CD4-positive, alpha-beta T cell treated with Interleukin-12 subunit alpha and Interleukin-12 subunit beta, for 1 hour (primary cell): ENCODE results near the gene FGD3.

Experiments
- DNase-seq: peaks from one replicate; pipeline ENCODE4 v3.0.0-alpha.2; 2020

Gene FGD3

DNA sequence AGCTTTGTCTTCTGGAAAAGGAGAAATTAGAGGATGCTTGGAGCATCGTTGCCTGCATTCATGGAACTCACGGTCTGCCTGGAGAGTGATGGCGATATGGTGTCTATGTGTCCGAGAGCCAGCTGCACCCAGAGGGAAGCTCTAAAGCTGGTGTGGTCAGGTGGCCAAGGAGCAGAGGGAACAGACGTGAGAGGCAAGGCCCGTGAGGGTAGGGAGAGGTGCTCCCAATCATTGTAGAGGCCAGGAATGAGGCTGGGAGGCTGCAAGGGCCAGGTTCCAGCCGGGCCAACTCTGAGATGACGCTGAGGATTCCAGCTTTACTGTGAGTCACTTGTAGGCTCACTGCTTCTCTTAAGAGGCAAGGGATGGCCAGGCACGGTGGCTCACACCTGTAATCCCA, 7.6 kb downstream of the FGD3 start:
- DNase-seq = no peak

DNA sequence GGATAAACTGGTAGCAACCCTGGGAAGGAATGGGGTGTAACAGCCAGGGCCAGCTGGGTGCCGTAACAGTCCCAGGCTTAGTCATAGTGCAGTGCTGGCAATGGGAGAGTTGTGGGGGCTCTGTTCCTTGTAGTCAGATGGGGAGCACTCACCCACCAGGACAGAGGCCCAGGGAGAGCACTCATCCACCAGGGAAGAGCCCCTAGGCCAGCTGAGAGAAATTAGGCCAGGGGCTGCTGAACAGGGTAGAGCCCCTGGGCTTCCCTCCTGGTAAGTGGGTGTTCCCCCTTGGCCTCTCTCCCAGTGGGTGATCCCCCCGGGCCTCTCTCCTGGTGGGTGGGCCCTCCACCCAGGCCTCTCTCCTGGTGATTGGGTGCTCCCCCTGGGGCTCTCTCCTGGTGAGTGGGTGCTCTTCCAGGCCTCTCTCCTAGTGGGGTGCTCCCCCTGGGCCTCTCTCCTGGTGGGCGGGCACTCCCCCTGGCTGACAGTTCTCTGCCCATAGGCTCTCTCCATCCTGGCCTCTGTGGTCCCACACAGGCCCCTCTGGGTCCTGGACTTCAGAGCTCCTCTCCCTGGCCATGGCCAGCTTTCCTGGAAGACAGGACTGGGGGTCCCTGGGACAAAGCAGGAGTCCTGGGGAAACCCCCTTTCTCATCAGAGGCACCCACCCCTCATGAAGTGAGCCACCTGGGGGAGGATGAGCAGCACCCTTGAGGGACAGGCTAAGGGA, 13.4 kb downstream of the FGD3 start:
- no peak for DNase-seq

DNA sequence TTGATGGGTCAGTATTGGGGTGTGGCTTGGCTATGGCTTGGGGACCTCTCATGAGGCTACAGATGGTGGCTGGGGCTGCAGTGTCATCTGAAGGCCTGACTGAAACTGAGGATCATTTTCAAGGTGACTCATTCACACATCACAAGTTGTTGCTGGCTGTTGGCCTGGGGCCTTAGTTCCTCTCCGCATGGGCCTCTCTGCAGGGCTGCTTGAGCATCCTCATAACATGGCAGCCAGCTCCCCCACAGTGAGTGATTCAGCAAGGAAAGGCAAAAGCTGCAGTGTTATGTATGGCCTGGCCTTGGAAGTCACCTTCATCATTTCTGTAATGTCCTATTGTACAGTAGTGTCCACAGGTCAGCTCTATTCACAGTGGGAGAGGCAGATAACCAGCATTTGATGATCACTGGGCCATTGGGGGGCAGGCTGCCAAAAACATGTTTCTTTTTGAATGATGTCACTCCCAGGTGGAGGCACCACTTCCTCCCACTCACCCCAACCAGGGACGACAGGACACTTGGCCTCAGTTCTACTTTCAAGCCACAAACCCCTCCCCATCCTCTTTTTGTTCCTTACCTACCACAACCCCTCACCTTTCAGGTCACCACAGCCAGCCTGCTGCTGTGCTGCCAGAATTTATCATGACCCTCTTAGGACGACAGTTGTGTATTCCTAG, 14.4 kb downstream of the FGD3 start:
- DNase-seq = peak; percentile 58

DNA sequence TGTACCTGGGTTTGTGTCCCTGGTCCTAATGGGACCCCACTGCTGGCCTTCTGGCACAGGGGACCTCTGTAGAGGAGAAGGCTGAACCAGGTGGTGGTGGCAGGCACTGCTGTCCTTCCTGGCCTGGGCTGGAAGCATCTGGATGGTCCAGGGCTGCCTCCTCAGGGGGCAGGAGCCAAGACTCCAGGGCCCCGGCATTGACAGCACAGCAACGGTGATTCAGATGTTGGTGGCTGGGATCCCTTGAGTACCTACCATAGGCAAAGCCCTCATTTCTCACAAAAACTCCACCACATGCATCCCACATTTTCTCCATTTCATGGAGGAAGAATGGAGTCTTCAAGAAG, 15.0 kb downstream of the FGD3 start:
- no peak for DNase-seq

DNA sequence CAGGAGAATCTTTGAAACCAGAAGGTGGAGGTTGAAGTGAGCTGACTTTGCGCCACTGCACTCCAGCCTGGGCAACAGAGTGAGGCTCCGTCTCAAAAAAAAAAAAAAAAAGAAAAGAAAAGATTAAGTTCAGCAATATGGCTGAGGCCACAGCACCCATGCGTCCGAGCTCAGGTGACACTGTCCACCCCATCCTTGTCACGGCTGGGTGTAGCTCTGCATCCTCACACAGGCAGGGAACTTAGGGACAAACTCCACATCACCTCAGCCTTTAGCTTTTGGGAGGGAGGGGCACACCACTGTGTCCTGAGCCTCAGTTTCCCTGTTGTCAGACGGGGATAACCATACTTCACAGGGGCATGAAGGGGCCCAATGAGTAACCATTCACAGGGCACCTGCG, 15.5 kb downstream of the FGD3 start:
- DNase-seq = no peak

DNA sequence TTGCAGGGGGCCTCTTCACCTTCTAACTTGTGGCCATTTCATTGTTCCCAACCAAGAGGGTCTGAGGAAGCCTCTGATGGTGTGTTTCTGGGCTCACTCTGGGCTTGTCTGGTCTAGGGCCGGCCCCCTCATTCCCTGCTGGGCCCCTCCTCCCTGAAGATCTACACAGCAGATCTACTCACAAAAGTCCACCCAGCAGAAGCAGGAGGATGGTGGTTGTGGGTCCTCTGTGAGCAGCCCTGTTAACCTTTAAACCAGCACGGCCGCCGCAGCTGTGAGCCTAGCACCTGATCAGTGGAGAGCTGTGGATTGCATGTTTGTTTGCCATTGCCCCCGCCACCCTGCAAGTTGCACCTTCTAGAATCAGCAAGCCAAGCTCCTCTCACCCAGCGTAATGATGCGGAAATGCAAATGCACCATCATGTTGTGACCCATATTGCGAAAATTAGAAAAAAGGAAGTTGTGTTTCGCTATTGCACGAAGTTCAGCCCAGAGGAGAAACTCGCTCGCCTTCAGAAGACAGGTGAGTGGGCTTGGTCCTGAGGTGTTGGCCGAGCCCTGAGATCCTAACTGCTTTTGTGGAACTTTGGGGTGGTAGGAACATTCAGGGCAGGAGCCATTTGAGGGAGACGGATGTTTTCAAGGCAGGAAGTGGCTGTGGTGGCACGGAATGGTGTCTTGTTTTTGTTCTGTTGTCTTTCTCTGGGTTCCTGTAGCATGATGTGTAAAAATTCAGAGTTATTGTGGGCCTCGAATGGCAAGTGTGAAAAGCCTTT, 16.7 kb downstream of the FGD3 start:
- peak; percentile 81 for DNase-seq

DNA sequence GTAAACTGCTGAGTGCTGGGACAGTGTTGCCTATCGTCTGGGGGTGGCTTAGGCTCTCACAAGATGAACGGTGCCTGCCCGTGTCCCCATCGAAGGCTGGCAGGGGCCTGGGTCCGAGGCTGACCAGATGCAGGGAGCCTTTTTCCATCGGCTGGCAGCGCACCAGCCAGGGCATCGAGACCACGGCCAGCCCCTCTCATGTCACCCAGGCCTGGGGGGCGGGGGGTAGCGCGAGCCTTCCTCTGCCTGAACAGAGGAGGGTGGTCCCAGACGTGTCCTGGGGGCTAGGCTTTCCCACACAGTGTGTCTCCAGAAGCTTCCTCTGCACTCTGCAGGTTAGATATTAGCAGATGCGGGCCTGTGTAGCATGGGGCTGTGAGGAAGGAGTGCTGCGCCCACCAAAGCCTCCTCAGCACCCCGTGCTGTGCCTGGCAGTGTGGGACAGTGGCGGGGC, 17.3 kb downstream of the FGD3 start:
- no peak for DNase-seq

DNA sequence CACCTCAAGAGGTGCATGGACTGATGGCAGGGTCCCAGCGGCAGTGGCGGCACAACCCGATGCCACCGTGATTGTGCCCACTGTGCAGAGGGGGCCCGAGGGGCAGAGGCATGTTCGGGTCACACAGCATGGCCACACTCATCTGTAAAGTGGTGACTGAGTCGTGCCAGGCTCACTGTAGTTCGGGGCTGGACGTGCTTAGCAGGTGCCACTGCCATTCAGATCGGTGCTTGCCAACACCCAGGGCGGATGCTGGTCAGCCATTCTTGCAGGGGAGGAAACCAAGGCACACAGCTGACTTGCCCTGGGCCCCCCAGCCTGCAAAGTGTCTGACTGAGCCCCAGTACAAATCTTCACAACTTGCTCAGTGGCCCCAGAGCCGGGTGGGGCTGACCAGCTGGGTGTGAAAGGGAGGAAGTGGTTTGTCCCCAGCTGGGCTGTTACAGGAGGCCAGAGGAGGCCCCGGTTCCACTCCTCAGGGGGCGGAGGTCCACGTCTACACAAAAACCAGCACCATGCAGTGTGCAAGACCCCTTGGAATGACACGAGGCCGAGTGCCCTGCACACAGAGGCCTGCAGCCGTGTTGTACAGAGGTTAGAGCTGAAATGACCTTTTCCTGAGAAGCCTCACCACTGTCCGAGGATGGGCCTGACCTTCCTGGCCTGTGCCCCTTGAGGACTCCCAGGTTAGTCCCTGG, 17.9 kb downstream of the FGD3 start:
- DNase-seq = peak; percentile 46

DNA sequence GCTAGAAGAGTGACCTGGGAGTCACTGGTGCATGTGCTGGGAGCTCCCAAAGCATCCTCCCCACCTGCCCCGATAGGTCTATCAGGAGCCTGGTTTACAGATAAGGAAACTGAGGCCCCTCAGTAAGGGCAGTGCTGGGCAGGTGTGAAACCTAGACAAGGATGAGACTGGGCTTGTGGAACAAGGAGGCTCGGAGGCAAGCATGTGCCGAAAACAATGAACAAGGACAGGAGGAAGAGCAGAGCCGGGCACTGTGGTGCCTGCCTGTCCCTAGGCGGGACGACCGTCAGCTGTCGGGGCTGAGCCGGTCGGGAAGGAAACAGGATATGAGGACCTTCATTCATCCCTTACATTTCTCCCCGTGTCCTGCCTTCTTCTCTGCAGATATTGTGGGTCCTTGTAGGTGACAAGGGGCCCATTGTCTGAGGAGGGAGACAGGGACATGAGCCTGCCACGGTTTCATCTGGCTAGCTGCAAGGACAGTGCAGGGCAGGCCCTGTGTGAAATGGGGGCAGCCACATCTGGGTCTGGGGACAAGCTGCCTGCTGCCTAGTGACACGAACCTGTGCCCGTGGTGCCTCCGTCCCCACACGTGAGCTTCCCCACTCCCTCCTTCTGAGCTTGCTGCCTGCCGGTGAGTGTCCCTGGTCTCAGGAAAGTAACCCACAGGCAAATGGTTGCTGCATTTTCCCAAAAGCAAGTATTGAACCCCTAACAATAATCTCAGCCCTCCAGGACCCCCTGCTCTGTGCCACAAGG, 18.6 kb downstream of the FGD3 start:
- DNase-seq = no peak

DNA sequence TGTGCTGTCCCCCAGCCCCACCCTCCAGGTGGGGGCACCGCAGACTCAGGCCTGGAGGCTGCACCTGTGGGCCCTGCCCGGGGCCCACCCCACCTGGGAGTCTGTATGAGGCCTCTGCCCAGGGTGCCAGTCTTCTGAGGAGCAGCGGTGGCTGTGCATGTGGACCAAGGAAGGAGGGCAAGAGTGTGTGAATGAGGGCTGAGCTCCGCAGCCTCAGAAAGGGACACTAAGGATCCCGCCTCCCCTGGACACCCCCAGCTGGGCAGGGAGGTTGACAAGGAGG, 19.1 kb downstream of the FGD3 start:
- DNase-seq = no peak

DNA sequence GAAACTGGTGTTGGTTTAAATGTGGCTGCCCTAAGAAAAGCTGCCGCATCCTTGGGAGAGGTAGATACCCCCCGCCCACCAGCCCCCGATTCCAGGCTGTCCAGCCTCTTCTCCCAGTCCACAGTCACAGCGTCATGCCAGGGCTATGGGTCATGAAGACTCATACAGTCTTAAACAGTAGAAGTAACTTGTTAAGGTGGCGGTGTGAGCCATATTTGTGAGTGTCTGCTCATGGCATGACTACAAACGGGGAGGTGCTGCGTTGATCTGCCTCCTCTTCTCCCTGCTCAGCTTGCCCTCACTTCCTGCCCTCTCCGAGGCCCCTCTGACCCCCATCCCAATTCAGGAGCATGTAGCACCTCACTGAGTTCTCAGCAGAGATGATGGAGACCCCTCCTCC, 20.8 kb downstream of the FGD3 start:
- no peak for DNase-seq

DNA sequence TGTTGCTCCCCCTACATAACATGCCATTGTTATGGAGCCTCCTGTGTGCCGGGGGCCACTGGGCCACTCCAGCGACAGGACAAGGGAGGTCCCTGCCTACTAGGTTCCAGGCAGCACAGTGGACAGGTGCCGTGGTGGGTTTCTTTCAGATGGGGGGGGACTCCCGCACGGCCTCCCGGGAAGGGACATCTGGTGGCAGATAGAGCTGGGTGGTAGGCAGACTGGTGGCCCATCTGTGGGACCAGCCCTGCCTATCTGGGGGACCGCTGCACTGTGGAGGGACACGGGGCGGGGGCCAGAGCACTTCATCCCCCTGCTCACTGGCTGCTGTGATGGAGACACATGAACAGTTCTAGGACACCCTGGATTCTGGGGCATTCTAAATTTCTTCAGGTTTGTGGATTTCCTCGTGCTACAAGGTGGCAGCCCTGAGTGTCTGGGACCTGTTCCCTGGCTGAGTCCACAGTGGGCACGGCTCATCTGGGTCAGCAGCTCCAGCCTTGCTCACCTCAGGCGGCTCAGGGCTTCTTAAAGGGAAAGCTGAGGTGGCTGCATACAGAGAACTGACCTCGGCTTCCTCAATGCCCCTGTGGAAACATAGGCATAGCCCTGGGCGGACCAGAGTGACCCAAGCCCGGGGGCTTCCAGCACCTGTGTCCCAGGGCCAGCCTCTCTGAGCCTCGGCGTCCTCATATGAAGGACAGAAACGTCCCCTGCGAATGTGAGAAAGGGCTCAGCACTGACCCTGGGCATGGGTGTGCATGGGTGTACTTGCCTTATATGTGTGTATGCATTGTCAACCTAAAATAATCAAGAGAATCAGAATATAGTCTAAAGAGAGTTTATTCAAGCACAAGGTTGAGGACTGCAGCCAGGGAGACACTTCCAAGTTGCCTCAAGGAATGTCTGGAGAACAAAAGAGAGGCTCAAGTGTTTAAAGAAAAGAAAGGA, 22.5 kb downstream of the FGD3 start:
- no peak for DNase-seq

DNA sequence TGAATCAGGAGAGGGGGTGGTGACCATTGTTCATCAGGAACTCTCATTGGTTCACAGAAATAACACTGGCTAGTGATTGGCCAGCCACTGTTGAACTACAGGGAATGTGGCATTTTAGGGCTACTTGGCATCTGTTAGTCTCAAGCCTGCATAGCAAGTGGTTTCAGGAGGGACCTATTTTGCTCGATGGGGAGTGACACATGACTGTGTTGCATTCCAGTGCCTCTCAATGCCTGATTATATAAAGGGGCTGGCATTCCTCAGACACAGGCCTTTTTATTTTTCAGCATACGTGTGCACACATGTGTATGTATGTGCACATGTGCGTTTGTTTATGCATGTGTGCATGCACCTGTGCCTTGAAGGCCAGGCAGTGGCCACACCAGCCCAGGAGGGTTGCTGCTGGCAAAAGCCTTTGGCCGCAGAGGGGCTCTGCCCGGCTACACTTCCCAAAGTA, 23.2 kb downstream of the FGD3 start:
- peak; percentile 25 for DNase-seq

DNA sequence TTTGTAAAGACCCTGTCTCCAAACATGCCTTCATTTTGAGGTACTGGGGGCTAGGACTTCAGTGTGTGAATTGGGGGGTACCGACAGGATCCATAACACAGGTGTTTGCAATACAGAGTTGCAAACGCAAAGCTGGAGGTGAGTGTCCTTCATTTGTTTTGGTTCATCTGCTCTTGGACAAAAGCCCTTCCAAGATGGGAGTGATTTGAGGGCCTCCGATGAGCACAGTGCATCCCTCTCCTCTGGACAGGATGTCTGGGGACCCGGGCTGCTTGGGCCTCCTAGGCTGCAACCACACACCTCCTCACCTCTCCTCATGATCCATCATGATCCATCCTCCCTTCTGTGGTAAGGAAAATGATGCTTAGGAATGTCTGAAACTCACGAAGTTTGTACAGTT, 23.8 kb downstream of the FGD3 start:
- DNase-seq = no peak

DNA sequence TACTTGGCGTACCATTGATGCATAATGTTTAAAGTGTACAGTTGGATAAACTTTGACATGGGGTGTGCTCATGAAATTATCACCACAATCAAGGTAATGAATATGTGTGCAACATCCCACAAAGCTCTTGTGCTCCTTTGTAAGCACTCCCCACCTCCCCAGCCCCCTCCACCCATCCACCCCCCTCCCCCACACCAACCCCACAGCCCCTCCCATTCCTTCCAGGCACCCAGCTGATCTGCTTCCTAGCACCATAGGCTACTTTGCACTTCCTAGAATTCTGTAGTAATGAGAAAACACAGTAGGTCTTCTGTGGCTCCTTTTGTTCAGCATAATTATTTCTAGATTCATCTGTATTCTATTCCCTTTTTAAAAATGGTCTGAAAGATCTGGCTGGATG, 24.5 kb downstream of the FGD3 start:
- DNase-seq = no peak

DNA sequence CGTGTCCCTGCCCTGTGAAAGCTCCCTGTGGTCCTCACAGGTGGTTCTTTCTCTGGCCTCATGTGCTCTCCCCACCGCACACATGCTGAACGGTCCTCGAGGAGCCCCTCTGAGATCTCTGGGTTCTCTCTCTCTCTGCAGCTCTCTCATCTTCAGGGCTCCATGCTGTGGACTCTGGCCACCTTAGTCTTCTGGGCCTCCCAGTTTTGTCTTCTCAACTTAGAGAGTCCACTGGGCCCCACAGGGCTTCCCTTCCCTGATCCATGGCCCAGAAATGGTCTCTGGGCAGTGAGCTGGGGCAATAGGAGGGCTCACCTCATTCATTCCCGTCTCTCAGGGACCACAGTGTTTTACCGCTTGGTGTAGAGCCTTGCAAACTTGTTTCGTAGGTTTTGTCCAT, 26.4 kb downstream of the FGD3 start:
- DNase-seq = no peak

DNA sequence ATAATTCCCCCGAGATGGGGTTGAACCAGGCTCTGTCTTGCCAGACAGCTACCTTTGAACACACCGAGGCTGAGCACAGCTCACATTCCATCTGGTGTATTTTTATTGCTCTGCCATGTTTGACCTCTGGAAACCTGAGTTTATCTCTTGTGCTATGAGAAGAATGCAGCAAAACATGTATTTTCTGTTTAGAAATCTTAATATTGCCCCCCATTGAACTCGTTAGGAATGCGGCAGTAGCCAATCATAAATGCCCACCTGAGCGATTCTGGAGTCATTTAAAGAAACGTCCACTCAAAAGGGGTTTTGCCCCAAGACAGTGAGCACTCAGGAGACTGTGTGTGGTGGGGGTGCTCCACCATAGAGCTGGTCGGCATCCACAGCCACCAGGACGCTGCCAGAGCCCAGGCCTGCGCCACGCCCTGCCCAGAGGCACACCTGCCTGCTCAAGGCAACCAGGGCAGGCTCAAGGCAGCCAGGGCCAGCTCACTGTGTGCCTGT, 26.9 kb downstream of the FGD3 start:
- no peak for DNase-seq

DNA sequence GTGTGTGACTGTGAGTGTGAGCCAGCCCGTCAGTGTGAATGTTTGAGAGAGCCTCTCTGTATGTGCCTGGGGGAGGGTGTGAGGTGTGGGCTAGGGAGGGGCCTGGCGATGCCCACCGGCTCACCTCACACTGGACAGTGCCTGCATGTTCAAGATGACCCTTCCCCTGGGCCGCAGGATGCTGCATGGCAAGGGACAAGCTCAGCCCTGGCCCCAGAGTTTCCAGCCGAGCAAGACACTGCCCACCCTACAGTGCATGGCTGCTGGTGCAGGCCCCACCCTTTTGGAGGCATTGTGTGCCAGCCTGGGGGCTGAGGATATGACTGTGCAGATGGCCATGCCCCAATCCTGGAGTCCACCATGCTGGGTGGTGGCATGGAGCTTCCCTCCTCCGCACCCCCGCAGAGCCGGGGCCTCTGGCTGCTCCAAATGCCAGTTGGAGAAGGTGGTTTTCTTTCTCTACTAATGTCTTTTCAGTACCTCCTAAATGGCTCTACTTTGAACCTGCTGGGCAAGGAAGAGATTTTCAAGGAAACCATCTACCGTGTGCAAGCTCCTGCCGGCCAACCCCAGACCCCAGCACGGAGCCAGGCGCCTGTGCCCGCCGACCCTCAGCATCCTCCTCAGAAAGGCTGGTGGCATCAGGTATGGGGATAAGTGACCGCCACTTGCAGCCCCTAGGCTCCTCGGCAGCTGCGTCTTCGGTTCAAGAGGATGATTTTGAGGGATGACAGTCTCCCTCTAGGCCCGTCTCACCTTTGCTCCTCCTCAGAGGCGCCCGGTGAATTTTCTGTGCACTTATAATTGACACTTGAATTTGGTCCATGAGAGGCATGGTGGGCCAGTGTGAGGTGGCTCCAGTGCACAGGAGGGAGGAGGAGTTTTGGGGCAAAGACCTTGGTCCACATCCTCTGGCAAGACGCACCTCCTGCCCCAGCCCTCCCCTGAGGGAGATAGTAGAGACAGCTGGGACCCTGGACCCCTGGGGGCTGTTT, 27.7 kb downstream of the FGD3 start:
- DNase-seq = no peak

DNA sequence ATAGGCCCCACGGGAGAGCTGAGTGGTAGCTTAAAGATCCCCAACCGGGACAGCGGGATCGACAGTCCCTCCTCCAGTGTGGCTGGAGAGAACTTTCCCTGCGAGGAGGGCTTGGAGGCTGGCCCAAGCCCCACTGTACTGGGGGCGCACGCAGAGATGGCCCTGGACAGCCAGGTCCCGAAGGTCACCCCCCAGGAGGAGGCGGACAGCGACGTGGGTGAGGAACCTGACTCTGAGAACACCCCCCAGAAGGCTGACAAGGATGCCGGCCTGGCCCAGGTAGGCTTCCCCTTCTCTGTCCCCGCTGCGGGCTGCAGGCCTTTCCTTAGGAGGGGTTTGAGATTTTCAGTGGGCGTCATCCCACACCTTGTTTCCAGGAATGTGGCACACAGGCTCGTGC, 29.1 kb downstream of the FGD3 start:
- no peak for DNase-seq

DNA sequence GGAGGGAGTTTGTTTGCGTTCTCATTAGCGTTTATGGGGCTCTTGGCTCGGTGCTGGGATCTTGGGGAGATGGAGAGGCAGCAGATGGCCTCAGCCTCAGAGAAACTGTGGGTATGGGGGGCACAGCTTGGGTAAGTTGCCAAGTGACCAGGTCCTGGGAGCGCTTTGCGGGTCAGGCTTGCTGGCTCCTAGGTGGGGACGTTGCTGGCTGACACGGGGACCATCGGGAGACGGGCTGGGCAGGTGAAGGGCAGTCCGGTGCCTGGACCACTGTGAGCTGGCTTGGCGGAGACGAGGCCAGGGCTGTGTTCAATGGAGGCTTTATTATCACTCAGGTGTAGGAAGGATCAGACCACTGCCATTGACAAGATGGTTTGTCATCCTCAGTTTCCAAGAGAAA, 30.0 kb downstream of the FGD3 start:
- no peak for DNase-seq
